Neutrophil (primary cell): ENCODE results near the gene STX1A.
A peak's percentile ranks its signal among the peaks of the same experiment; 100 is the strongest.

Experiments used
- H3K27ac ChIP-seq: fragments of 200-600 bp; sonication (generic); 2 replicates; pipeline ENCODE4 v1.5.1; 2016; ENCODE audit warnings: mild to moderate bottlenecking, moderate library complexity
- H3K27me3 ChIP-seq: fragments of 200-600 bp; sonication (generic); 2 replicates; pipeline ENCODE4 v1.6.0; 2016; ENCODE audit warnings: mild to moderate bottlenecking
- H3K36me3 ChIP-seq: fragments of 200-600 bp; sonication (generic); 2 replicates; pipeline ENCODE4 v1.5.1; 2017
- H3K4me1 ChIP-seq, 2 experiments: fragments of 200-600 bp in 1 of 2; sonication (generic) in 1 of 2; 1 replicate in 1 of 2; 2 replicates in 1 of 2; pipeline versions ENCODE4 v1.5.1 to v1.6.1; 2013 to 2016; ENCODE audit warnings: low read depth in 1 of 2, low read length in 1 of 2, mild to moderate bottlenecking in 1 of 2, moderate library complexity in 1 of 2; ENCODE audit not compliant: control insufficient read depth in 1 of 2, insufficient read depth in 1 of 2
- H3K4me3 ChIP-seq, 2 experiments: fragments of 200-600 bp in 1 of 2; sonication (generic) in 1 of 2; 1 replicate in 1 of 2; 2 replicates in 1 of 2; pipeline ENCODE4 v1.5.1; 2013 to 2016; ENCODE audit warnings: low read depth in 1 of 2, low read length in 1 of 2, mild to moderate bottlenecking in 1 of 2, moderate library complexity in 1 of 2
- H3K9me3 ChIP-seq: fragments of 200-600 bp; sonication (generic); 2 replicates; pipeline ENCODE4 v1.5.1; 2016
- CTCF ChIP-seq: fragments of 200-600 bp; sonication (generic); IDR thresholded peaks from 2 replicates; pipeline ENCODE4 v1.5.1; 2016; ENCODE audit warnings: antibody characterized with exemption

STX1A gene

DNA sequence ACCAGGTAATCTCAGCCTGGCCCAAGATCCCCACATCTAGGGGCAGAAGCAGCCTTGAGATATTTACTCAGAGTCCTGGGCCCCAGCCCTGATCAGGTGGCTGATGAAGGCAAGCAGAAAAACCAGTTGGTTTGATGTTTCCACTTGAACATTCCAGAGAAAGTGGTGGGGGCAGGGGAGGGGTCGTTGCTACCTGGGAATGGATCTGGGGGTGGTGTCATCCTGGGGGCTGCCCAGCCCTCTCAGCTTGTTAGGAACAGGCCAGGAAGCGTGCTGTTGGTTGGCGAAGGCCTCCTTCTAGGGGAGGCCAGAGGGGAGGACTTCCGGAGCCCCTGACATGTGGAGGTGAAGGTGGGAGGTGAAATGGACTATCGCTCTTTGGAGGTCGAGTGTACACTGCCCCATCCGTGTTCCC is 22.9 kb upstream of the STX1A start:
- no peak overlapping the region for H3K27ac ChIP-seq
- H3K36me3 ChIP-seq = peaks cover 2% of the 10 kb centered on the region
- peaks cover 16 to 19% of the 10 kb centered on the region in 2 experiments for H3K4me1 ChIP-seq
- no peaks in the 10 kb centered on the region for H3K9me3 ChIP-seq
- H3K4me3 ChIP-seq = no peak overlapping the region
- no peak for TF ChIP-seq CTCF
- H3K27me3 ChIP-seq = peaks cover 40% of the 10 kb centered on the region

DNA sequence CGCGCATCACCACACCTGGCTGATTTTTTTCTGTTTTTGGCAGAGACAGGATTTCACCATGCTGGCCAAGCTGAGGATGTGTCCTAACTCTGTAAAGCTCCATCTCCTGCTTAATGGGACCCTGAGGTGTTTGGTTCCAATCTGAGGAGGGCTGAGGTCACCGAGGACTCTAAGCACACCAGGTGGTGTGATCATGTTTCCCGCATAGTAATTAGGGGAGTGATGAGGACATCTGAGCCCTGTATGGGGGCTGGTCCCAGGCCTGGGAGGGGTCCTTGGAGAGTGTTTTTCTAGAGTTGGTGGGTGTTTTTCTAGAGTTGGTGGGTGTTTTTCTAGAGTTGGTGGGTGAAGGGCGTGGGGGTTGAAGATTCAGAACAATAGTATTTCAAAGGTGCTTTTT is 22.1 kb upstream of the STX1A start:
- Histone ChIP-seq H3K27ac (no peak overlapping the region), H3K4me1 (peaks cover 16 to 20% of the 10 kb centered on the region in 2 experiments), H3K9me3 (no peaks in the 10 kb centered on the region), H3K4me3 (no peak overlapping the region), H3K36me3 (peaks cover 10% of the 10 kb centered on the region), H3K27me3 (peaks cover 40% of the 10 kb centered on the region)
- no peak for TF ChIP-seq CTCF

DNA sequence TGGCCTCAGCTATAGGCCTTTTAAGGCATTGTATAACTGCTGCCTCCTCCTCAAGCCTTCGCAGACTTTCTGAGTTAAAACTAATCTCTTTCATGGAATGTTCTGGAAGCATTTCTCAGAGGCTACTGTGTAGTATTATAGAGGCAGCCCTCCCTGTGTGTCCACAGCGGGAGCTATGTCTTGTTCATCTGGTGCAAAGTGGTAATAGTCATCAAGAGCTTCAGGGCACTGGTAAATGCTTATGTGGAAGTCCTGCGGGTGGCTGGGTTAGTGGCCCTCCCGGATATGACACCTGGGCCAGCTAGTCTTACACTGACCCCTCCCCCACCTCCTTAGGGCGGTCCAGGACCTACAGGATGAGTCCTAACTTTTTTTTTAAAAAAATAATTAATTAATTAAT is 21.3 kb upstream of the STX1A start:
- H3K9me3 ChIP-seq = no peaks in the 10 kb centered on the region
- H3K4me1 ChIP-seq = peaks cover 16 to 20% of the 10 kb centered on the region in 2 experiments
- H3K27me3 ChIP-seq = peaks cover 40% of the 10 kb centered on the region
- H3K27ac ChIP-seq = no peak overlapping the region
- H3K4me3 ChIP-seq = no peak overlapping the region
- H3K36me3 ChIP-seq = peaks cover 18% of the 10 kb centered on the region
- TF ChIP-seq CTCF = no peak

DNA sequence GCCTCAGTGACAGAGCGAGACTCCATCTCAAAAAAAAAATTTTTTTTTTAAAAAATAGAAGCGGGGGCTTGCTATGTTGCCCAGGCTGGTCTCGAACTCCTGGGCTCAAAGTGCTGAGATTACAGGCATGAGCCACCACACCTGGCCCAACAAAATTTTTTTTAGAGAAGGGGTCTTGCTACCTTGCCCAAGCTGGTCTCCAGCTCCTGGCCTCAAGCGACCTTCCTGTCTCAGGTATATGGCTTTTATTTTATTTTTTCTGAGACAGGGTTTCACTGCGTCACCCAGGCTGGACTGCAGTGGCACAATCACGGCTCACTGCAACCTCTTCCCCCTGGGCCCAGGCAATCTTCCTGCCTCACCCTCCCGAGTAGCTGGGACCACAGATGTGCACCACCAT is 20.7 kb upstream of the STX1A start:
- Histone ChIP-seq H3K4me1 (peaks cover 20 to 24% of the 10 kb centered on the region in 2 experiments), H3K36me3 (peaks cover 21% of the 10 kb centered on the region)
- TF ChIP-seq CTCF = no peak

DNA sequence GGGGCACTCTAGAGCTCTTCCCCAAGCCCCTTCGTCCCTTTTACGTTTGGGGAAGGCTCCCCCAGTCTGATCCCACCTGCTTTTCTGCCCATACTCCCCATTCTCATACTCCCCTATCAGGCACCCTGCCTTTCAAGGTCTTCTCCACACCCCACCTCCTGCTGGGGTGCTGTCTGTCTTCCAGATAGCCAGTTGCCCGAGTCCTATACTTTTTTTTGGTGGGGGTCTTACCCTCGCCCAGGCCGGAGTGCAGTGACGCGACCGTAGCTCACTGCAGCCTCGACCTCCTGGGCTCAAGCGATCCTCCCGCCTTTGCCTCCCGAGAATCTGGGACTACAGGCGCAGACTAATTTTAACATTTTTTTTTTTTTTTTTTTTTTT is 19.9 kb upstream of the STX1A start:
- Histone ChIP-seq H3K4me1 (peaks cover 29 to 33% of the 10 kb centered on the region in 2 experiments), H3K27me3 (peaks cover 40% of the 10 kb centered on the region), H3K9me3 (no peaks in the 10 kb centered on the region), H3K36me3 (peaks cover 21% of the 10 kb centered on the region), H3K27ac (peak overlapping the region; percentile 86), H3K4me3 (peak overlapping the region; percentile 92 to 99)
- TF ChIP-seq CTCF = no peak

More for the DNA sequence above, 20.7 kb upstream of the STX1A start:
- Histone ChIP-seq H3K27ac (no peak overlapping the region), H3K9me3 (no peaks in the 10 kb centered on the region), H3K4me3 (no peak overlapping the region), H3K27me3 (peaks cover 40% of the 10 kb centered on the region)
